ENCODE data around the gene KCNK18.

KCNK18 gene

GRCh38 chr10:117166418-117167345 is 30.6 kb upstream of the KCNK18 start:
- TF ChIP-seq CTCF (IDR thresholded peaks at IDR 0.05; ENCODE audit: insufficient read depth, low read depth, low read length, missing control alignments), result no peak
- peak; percentile 72 for DNase-seq (ENCODE audit: low read depth)
- no peak overlapping the region for H3K4me3 ChIP-seq (ENCODE audit: low read length)

GRCh38 chr10:117167346-117167788 is 29.9 kb upstream of the KCNK18 start:
- TF ChIP-seq CTCF (IDR thresholded peaks at IDR 0.05; ENCODE audit: insufficient read depth, low read depth, low read length, missing control alignments), result no peak
- no peak overlapping the region for H3K4me3 ChIP-seq (ENCODE audit: low read length)

GRCh38 chr10:117167789-117168674 is 29.3 kb upstream of the KCNK18 start:
- TF ChIP-seq CTCF (IDR thresholded peaks at IDR 0.05; ENCODE audit: insufficient read depth, low read depth, low read length, missing control alignments), result peak; percentile 47
- peak; percentile 41 for DNase-seq (ENCODE audit: low read depth)
- no peak overlapping the region for H3K4me3 ChIP-seq (ENCODE audit: low read length)

More at GRCh38 chr10:117167346-117167788, 29.9 kb upstream of the KCNK18 start:
- no peak for DNase-seq (ENCODE audit: low read depth)

- no peak overlapping the region for H3K4me3 ChIP-seq (ENCODE audit: low read length)
- no peak for TF ChIP-seq CTCF (IDR thresholded peaks at IDR 0.05; ENCODE audit: insufficient read depth, low read depth, low read length, missing control alignments)
- DNase-seq (ENCODE audit: low read depth), result no peak
Measured at GRCh38 chr10:117168729-117169128, 28.6 kb upstream of the KCNK18 start.

GRCh38 chr10:117169480-117169879 is 27.8 kb upstream of the KCNK18 start:
- no peak overlapping the region for H3K4me3 ChIP-seq (ENCODE audit: low read length)
- no peak for TF ChIP-seq CTCF (IDR thresholded peaks at IDR 0.05; ENCODE audit: insufficient read depth, low read depth, low read length, missing control alignments)
- DNase-seq (ENCODE audit: low read depth), result no peak

GRCh38 chr10:117170244-117170643 is 27.0 kb upstream of the KCNK18 start:
- H3K4me3 ChIP-seq (ENCODE audit: low read length), result no peak overlapping the region
- TF ChIP-seq CTCF (IDR thresholded peaks at IDR 0.05; ENCODE audit: insufficient read depth, low read depth, low read length, missing control alignments), result no peak
- no peak for DNase-seq (ENCODE audit: low read depth)

All from epithelial cell of esophagus (primary cell).